Peyer's patch (tissue), 4 donors: ENCODE measurements around the gene KLHDC7A.

Source experiments
- POLR2A ChIP-seq, 2 donors: fragments of 450-650 bp; IDR thresholded peaks; one replicate each; pipeline ENCODE4 v1.5.1; 2017; ENCODE audit warnings: antibody characterized with exemption in 2 of 2, mild to moderate bottlenecking in 2 of 2, moderate library complexity in 2 of 2
- TF ChIP-seq, protein P1 (sequence below), 6 experiments: fragments of 450-650 bp in 4 of 6; fragments of 200-600 bp in 2 of 6; sonication (generic) in 1 of 6; IDR thresholded peaks; one replicate each; pipeline ENCODE4 v1.5.1; 2017 to 2019; ENCODE audit warnings: antibody characterized with exemption in 6 of 6, mild to moderate bottlenecking in 3 of 6, moderate library complexity in 1 of 6

DNA sequence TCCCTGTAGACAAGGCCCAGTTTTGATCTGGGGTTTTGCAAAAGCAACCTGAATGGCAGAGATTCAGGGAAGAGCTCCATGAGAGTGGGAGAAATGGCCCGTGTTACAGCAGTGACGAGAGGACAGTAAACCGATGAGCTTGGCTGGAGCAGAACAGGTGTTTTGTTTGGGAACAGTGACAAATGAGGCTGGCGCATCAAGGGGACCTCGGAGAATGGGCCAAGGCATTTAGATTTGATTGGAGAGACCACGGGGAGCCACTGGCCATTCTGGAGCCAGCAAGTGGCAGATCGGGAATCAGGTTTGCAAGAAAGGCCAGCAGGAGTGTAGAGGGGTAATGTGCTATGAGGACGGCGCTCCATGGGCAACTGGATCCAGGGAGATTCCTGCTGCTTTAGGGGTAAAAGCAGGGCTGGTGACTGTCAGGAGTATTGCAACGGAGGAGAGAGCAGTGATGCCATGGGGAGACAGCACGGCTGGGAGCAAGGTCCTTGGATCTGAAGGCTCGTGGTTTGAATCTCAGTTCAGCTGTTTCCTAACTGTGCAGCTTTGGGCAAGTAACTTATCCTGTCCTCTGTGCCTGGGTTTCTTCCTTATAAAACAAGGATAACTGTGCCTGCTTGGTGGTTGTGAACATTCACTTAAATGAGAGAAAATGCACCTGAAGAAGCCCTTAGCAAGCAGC, 9.9 kb upstream of the KLHDC7A start:
- no peak for TF ChIP-seq POLR2A (IDR thresholded peaks at IDR 0.05)
- TF ChIP-seq, protein P1, sequence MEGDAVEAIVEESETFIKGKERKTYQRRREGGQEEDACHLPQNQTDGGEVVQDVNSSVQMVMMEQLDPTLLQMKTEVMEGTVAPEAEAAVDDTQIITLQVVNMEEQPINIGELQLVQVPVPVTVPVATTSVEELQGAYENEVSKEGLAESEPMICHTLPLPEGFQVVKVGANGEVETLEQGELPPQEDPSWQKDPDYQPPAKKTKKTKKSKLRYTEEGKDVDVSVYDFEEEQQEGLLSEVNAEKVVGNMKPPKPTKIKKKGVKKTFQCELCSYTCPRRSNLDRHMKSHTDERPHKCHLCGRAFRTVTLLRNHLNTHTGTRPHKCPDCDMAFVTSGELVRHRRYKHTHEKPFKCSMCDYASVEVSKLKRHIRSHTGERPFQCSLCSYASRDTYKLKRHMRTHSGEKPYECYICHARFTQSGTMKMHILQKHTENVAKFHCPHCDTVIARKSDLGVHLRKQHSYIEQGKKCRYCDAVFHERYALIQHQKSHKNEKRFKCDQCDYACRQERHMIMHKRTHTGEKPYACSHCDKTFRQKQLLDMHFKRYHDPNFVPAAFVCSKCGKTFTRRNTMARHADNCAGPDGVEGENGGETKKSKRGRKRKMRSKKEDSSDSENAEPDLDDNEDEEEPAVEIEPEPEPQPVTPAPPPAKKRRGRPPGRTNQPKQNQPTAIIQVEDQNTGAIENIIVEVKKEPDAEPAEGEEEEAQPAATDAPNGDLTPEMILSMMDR (IDR thresholded peaks at IDR 0.05): no peak
